ENCODE measurements around the gene ABHD16B. TPM values are rescaled to one million over a fixed set of nuclear protein-coding genes. Genes with fewer than 3 reads are reported as not detected.

Gene ABHD16B
- total and polyA plus RNA-seq, 2 of the 13 experiments (the other 11 are each of a cell fraction or from before 2014, with no cell fraction given): not detected

DNA sequence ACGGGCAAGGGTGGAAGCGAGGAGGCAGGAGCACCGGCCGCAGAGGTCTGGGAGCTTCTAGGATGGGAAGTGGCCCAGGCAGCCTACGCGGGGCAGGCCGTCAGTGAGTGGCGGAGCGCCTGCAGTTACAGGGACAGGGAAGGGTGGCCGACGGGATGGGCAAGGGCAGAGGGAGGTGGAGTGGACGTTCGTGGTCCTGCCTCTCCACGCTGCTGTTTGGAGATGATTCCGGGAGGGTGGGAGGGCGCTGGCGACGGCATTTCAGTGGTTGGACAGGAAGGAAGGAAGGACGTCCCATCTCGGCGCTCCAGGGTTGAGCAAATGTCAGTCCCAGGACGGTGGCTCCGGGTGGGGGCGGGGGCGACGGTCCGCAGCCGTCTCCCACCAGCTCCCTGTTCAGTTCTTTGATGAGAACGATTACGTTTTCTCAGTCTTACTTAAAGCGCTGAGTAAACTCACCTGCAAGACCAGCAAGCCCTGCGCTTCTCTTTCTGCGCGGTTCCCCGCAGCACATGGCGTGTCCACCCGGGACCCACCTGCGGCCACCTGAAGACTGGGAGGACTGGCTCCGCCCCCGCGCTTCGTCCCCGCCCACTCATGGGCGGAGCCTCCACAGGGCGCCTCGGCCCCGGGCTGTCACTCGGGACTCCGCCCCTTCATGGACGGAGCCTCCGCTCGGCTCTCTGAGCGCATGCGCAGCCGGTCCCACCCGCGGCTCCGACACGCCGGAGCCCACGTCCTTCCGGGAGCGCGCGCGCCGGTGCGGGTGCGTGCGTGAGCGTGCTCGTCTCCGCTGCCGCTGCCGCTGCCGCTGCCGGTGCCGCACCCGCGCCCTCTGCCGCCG lies 33.3 kb downstream of the ABHD16B start, which contains the start of gene DNAJC5 (continued):
- TF ChIP-seq NONO (IDR thresholded peaks at IDR 0.05): no peak
- peak; percentile 84 for TF ChIP-seq NONO (CRISPR knock-in tag; conservative IDR thresholded peaks at IDR 0.05)
- peak; percentile 71; the same call in 1 of the 2 replicates for TF ChIP-seq ZSCAN21 (CRISPR knock-in tag; IDR thresholded peaks at IDR 0.05; ENCODE audit: borderline replicate concordance)
- peak; percentile 61 for TF ChIP-seq FOXA3 (CRISPR knock-in tag; IDR thresholded peaks at IDR 0.05)
- TF ChIP-seq NR0B2 (CRISPR knock-in tag; IDR thresholded peaks at IDR 0.05): no peak; the same call in 1 of the 2 replicates
- TF ChIP-seq MLXIP (CRISPR knock-in tag; IDR thresholded peaks at IDR 0.05; ENCODE audit: borderline replicate concordance): no peak
- no peak for TF ChIP-seq ZNF260 (CRISPR knock-in tag; IDR thresholded peaks at IDR 0.05; ENCODE audit: borderline replicate concordance, low read depth)
- no peak for TF ChIP-seq EHMT2 (IDR thresholded peaks at IDR 0.05; ENCODE audit: borderline replicate concordance, low read depth, low read length)
- TF ChIP-seq, protein P1, sequence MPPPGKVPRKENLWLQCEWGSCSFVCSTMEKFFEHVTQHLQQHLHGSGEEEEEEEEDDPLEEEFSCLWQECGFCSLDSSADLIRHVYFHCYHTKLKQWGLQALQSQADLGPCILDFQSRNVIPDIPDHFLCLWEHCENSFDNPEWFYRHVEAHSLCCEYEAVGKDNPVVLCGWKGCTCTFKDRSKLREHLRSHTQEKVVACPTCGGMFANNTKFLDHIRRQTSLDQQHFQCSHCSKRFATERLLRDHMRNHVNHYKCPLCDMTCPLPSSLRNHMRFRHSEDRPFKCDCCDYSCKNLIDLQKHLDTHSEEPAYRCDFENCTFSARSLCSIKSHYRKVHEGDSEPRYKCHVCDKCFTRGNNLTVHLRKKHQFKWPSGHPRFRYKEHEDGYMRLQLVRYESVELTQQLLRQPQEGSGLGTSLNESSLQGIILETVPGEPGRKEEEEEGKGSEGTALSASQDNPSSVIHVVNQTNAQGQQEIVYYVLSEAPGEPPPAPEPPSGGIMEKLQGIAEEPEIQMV (CRISPR knock-in tag; IDR thresholded peaks at IDR 0.05; ENCODE audit: low read depth): peak; percentile 82; the same call in 1 of the 2 replicates
- peak; percentile 91 for TF ChIP-seq MYC (CRISPR knock-in tag; IDR thresholded peaks at IDR 0.05; ENCODE audit: borderline replicate concordance)
- TF ChIP-seq ZNF790 (CRISPR knock-in tag; IDR thresholded peaks at IDR 0.05; ENCODE audit: borderline replicate concordance): peak; percentile 78; the same call in 1 of the 2 replicates
- 0 out of 2 replicates have a peak, but pooled peaks have one; percentile 30 for TF ChIP-seq NFATC3 (CRISPR knock-in tag; IDR thresholded peaks at IDR 0.05)
- TF ChIP-seq ZNF773 (CRISPR knock-in tag; IDR thresholded peaks at IDR 0.05; ENCODE audit: borderline replicate concordance): no peak
- peak; percentile 95 for TF ChIP-seq HDAC1 (CRISPR knock-in tag; IDR thresholded peaks at IDR 0.05)
- TF ChIP-seq, protein P2, sequence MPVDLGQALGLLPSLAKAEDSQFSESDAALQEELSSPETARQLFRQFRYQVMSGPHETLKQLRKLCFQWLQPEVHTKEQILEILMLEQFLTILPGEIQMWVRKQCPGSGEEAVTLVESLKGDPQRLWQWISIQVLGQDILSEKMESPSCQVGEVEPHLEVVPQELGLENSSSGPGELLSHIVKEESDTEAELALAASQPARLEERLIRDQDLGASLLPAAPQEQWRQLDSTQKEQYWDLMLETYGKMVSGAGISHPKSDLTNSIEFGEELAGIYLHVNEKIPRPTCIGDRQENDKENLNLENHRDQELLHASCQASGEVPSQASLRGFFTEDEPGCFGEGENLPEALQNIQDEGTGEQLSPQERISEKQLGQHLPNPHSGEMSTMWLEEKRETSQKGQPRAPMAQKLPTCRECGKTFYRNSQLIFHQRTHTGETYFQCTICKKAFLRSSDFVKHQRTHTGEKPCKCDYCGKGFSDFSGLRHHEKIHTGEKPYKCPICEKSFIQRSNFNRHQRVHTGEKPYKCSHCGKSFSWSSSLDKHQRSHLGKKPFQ (CRISPR knock-in tag; IDR thresholded peaks at IDR 0.05; ENCODE audit: insufficient replicate concordance): peak; percentile 83
- no peak for TF ChIP-seq MTF1 (CRISPR knock-in tag; IDR thresholded peaks at IDR 0.05)

Measured in HepG2 (cell line).